ENCODE measurements around the gene ELF5.

The ELF5 gene

DNA sequence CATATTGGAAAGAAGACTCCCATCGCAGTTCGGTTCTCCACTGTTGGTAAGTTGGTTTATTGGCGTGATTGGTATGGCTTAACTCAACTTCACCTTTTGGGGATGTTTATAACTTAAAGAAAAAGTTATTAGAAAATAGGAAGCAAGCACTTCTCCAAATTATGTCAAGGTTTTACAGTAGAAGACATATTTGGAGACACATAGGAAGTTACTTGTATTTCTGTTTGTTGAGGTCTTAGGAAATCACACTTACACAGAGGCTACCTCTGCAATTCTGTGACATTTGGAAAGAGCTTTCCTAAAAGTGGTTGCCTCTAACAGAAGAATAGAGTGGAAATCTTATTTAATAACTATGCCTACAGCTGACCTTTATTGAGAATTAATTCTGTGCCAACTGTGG lies 62.5 kb downstream of the ELF5 start:
- no peak for DNase-seq (ENCODE audit: low read depth)

DNA sequence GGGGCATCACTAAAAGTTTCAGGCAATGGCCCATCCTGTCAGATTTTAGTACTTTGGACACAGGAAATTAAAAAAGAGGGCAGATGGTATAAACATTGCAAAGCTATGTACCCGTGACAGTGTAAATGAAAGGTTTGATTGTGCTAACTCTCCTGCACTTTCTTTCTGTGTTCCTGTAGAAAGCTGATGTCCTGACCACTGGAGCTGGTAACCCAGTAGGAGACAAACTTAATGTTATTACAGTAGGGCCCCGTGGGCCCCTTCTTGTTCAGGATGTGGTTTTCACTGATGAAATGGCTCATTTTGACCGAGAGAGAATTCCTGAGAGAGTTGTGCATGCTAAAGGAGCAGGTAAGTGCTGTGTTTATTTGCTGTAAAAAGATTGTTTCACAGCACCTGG lies 64.6 kb downstream of the ELF5 start:
- no peak for DNase-seq (ENCODE audit: low read depth)

DNA sequence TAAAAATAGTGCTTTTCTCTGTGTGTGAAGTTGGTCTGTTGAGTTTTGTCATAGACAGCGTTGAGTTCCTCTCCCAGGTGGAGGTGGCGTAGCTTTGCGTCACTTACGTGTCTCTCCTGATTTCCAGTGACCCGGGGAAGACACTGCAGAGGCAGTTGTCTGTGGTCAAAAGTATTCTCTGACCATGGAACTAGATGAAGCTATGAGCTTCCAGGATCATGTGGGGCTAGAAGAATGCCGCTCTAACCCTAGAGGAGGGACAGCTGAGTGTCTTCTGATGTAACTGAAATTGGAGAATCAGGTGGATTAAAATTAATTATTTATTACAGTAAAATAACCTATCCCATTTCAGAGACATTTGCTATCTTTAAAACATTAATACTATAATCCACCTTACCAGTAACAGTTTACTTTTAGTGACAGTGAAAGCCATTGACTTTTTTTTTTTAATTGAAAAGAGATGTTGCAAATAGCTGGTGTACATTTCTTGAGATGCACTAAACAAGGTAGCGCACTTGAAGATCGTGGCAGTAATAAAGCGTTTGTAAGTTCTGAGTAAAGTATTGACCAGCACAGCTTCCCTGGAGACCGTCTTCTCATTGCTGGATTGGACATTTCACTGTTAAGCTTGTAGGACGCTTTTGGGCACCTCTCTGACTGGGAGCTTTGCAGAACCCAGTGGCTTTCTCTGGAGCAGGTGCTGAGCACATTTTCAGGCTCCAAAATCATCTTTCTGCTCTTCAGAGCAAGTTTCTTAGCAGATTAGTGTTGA lies 65.2 kb downstream of the ELF5 start:
- DNase-seq (ENCODE audit: low read depth) = no peak

DNA sequence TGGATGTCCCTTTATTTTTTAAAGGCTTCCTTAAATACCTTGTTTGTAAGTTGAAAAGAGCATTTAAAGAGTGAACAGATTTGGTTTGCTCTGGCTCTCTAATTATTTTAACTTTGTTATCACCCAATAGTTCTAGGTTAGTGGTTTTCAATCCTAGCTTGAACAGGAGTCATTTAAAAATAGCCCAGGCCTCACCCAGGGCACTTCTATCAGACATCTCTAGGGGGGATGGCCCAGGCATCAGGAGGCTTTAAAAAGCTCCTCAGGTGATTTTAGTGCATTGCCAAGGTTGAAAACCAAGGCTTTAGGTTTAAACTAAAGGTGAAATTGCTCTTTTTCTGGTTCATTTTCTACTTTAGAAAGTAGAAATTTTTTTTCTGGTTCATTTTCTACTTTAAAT lies 66.5 kb downstream of the ELF5 start:
- DNase-seq (ENCODE audit: low read depth) = no peak

DNA sequence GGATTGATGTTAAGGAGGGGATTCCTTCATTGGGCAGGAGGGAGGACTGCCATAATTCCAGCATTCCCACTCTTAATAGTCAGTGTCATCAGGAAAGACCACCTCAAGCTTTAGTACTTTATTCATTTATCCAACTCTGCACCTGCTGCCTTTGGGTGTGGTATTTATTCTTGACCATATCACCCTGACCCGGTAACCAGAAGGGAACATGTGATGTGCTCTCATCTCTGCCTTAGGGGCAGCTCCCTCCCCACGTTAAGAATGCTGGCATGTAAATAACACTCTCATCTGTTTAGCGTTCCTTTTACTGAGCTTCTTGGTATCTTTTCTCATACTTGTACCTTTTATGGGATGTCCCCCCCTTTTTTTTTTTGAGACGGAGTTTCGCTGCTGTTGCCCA lies 67.2 kb downstream of the ELF5 start:
- no peak for DNase-seq (ENCODE audit: low read depth)

DNA sequence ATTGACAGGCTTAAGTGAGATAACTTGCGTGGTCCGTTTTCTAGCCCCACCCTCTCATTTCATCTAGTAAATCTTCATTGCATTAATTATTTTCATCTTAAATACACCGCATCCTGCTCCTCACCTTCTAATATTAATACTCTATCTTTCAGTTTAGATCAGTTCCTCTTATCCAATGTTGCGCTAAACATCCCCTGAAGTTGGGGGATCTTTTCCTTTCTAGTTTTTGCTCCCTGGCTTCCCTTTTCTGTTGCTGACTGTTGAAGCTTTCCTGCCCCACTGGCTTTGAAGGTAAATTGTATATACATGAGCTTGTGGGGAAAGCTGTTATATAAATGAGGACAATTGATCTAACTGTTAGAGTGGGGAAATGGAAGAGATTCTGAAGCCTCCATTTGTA lies 67.6 kb downstream of the ELF5 start:
- no peak for DNase-seq (ENCODE audit: low read depth)

DNA sequence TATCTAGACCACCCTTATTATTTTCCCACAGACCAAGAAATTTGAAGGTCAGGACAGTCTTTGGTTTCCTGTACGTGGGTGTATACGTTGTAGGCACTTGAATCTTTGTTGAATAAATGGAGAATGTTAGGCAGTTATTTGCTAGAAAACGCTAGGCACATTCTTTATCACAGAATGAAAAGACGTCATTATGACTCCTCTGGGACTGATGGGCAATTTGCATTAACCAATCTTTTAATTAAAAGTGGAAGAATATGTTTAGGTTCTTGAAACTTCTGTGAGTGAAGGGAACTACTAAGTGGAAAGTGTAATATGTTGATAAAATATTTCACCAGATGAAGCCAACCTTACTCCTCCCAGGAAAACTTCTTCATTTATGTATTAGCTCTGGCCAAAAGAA lies 69.2 kb downstream of the ELF5 start:
- no peak for DNase-seq (ENCODE audit: low read depth)

DNA sequence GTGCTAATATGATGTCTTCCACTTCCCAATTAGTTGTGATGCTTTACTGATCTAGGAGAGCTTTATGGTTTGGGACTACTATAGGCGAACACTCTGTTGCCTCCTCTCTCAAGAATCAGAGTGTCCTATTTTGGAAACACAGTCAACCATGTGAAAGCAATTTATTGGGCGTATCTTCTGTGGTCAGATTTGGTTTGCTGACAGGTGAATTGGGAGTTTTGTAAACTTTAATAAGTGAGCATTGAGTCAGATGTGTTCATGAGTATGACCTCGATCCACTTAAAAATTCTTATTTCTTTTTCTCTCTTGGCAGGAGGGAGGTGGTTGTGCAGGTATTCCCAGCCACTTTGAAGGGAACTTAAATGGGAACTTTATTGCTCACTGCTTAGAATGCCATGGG lies 70.5 kb downstream of the ELF5 start:
- no peak for DNase-seq (ENCODE audit: low read depth)

DNA sequence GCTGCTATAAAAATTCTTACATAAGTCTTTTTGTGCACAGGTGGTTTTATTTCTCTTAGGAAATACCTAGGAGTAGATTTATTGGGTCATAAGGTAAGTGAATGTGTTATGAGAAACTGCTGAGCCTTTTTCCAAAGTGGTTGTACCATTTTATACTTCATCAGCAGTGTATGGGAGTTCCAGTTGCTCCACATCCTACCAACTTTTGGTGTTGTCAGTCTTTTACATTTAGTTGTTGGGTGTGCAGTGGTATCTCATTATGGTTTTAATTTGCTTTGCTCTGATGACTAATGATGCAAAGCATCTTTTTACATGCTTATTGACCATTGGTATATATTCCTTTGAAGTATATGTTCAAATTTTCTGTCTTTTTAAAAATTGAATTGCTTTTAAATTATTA lies 71.8 kb downstream of the ELF5 start:
- no peak for DNase-seq (ENCODE audit: low read depth)

DNA sequence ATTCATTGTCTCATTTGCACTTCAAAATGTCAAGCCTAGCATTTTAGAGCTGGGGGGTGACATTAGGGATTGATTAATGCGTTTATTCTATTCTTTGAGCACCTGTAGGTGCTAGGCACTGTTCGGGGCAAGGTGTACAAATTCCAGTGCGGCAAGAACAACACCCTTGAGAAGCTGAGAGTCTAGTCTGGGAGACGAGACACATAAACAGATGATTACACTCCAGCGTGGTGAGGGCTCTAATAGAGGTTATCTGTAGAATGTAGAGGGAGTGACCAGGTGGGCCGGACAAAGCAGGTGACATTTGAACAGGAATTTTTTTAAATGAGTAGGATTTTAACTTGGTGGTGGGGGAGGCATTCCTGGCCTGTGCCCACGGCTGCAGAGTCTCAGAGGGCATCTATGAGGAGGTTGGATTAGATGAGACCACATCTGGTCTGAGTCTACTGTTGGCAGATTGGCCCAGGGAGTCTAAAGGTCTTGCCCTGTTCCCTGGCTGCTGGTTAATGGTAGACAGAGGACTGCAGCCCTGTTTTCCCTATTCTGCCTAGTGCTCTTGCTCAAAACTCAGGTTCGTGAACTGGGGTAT lies 73.9 kb downstream of the ELF5 start:
- DNase-seq (ENCODE audit: low read depth) = no peak

DNA sequence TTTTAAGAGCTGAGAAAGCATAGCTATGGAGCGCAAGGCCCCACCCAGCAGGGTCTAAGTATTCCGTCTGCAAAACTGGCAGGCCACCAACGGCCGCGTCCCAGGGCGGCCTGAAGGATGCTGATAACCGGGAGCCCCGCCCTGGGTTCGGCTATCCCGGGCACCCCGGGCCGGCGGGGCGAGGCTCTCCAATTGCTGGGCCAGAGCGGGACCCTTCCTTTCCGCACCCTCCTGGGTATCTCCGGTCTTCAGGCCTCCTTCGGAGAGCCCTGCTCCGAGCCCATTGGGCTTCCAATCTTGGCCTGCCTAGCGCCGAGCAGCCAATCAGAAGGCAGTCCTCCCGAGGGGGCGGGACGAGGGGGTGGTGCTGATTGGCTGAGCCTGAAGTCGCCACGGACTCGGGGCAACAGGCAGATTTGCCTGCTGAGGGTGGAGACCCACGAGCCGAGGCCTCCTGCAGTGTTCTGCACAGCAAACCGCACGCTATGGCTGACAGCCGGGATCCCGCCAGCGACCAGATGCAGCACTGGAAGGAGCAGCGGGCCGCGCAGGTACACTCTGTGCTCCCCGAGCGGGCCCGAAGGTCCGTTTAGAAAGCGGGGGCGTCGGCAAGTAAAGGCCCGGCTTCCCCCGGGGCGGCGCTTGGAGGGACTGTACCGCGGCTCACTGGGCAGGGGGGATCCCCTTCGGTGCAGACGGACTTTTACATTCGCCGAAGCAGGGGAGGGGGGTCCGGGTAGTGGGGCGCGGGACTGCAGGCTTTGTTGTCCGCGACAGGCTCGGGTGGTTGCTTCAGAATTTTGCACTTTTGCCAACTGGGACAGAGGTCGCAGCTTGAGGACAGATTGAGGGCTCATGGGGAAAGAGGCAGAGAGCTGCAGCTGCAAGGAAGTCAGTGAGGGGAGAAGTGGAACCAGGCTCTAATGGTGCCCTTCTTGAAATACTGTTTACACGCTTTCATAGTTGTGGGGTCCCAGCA lies 74.8 kb downstream of the ELF5 start, which contains the start of gene CAT:
CAT (plus strand) TSS at position 406 of the 979 bp plus-strand sequence; CDS start at position 486, 80 bp downstream.
- DNase-seq (ENCODE audit: low read depth) = peak; percentile 94

DNA sequence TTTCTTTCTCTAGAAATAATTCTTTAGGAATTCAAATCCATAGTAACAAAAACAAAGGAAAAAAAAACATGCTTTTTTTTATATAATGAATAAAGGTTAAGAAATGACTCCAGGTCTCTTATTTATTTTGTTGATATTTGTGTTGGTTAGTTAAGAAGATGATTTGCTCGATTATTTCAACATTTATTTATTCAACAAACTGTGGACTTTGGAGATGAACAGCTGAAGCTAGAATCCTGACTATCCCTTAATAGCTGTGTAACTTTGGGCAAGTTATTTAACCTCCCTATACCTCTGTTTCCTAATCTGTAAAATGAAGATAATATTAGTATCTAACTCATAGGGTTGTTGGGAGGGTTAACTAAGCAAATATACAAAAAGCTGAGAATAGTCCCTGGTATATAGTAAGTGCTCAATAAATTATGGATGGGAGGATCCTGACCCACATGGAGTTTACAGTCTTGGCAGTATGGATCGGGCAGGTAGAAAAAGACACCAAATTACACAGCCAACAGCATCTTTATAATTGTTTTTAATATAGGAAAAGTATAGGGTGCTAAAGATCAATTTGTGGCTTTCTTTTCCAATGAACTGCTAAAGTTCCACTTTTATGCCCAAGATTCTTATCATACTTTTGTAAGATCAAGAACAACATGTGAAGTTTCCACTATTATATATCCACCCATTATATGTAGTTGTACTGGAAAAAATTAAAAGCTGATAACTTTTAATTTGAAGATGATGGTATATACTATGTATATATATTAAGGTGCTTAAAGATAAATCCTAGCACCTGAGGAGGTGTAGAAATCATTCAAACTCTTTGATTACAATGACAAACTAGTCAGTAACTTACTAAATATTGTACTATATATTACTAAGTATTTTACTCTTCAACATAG lies 76.1 kb downstream of the ELF5 start:
- DNase-seq (ENCODE audit: low read depth) = no peak

DNA sequence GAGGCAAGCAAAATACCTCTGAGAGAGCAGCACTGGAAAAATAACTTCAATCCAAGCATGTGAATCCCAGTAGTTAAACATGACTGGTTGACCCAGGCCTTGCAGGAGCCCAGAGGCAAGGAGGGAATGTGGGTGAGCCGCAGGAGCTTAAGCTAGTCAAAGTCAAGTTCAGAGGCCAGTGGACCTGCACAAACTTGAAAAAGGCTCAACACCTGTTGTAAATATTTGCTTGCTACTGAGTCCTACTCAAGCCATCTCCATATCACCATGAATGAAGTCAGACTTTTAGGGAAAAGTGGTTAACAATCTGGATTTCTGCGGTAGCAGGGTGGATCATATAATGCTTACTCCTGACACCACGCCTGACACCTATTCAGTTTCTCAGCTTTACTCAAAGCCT lies 79.7 kb downstream of the ELF5 start:
- DNase-seq (ENCODE audit: low read depth) = no peak

DNA sequence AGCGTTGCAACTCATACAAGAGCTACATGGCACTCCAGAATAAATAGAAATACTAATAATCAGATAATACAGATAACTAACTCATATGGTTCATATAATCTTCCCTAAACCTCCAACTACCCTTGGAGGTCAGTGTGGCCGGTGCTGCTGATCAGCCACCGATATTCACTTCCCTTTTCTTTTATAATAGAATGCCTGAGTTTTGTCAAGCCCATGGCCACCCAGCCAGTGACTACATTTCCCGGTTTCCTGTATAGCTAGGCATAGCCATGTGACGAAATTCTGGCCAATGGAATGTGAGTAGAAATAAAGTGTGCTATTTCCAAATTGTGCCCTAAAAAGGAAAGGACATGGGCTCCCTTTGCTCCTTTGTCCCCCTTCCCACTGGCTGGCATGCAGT lies 80.8 kb downstream of the ELF5 start:
- no peak for DNase-seq (ENCODE audit: low read depth)

DNA sequence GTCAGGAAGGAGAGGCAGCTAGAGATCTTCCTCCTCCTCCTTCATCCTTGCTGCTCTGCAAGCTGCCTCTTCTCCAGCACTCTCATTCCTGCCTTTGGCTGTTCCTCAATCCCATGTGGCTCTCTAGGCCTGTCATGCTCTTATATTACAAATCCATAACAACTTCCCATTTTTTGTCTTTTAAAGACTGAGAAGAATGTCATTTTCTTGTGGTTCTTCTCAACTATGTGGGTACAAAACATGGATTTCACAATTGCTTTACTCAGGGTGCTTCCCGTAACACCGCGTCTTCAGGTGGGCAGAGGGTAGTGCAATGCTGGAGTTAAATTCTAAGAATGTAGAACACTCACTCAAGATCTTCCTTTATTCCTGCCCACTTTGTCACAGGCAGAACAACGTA lies 81.6 kb downstream of the ELF5 start:
- no peak for DNase-seq (ENCODE audit: low read depth)
